Testis (tissue), 3 donors: ENCODE results near the gene MCL1. TPM values are rescaled to one million over a fixed set of nuclear protein-coding genes. Genes with fewer than 3 reads are reported as not detected.

Experiments used
- DNase-seq: peaks from one replicate; pipeline ENCODE4 v3.0.0-alpha.2; 2019
- H3K27ac ChIP-seq, 2 donors: fragments of 200-600 bp; sonication (generic); one replicate each; pipeline ENCODE4 v1.5.1; 2019
- H3K27me3 ChIP-seq: fragments of 200-600 bp; sonication (generic); one replicate; pipeline ENCODE4 v1.5.1; 2019
- H3K36me3 ChIP-seq: fragments of 200-600 bp; sonication (generic); one replicate; pipeline ENCODE4 v1.5.1; 2017; ENCODE audit warnings: low read depth; ENCODE audit errors: missing control alignments
- H3K4me1 ChIP-seq: fragments of 200-600 bp; sonication (generic); one replicate; pipeline ENCODE4 v1.5.1; 2019
- H3K4me3 ChIP-seq, 2 donors: fragments of 200-600 bp; sonication (generic); one replicate each; pipeline ENCODE4 v1.5.1; 2017 to 2019
- H3K9me3 ChIP-seq: fragments of 200-600 bp; sonication (generic); one replicate; pipeline ENCODE4 v1.5.1; 2017
- POLR2A ChIP-seq: fragments of 450-650 bp; IDR thresholded peaks from one replicate; pipeline ENCODE4 v1.6.1; 2017; ENCODE audit warnings: antibody characterized with exemption, mild to moderate bottlenecking, moderate library complexity
- WGBS, 2 donors: methylation state at CpG; one replicate each; pipeline ENCODE4 v1.1.5; 2018; 5-methylcytosine and 5-hydroxymethylcytosine counted together
- intact Hi-C: fragments of 100-400 bp; cut with DNase I; formaldehyde crosslinking; loops from one replicate; pipeline ENCODE4 v1.15.1; 2023; ENCODE audit warnings: low total_unique reads
- polyA plus RNA-seq: library from polyadenylated mRNA; stranded (reverse); fragments of 350-450 nt; fragmentation: Illumina TruSeq; extraction: RNeasy Lipid Tissue Mini Kit (QIAGEN cat#74804); gene quantifications from one replicate; pipeline ENCODE4 v1.2.3, GENCODE V29; 2014; ENCODE audit warnings: low read depth, low replicate concordance; ENCODE audit not compliant: insufficient read depth
- total RNA-seq, 2 donors: library from RNA; depleted of rRNA; stranded (reverse); fragments of >200 nt; gene quantifications; one replicate each; pipeline ENCODE4 v1.2.3, GENCODE V29; 2016
- TF ChIP-seq, protein P1 (sequence below), 3 experiments: fragments of 450-650 bp in 2 of 3; fragments of 200-600 bp in 1 of 3; sonication (generic) in 1 of 3; IDR thresholded peaks; one replicate each; pipeline ENCODE4 v1.5.1; 2016 to 2019; ENCODE audit warnings: antibody characterized with exemption in 3 of 3, mild to moderate bottlenecking in 2 of 3, moderate library complexity in 1 of 3

MCL1 gene
- total and polyA plus RNA-seq, 3 donors from 2014 or later: 94.1 to 112 (median 111) TPM

DNA sequence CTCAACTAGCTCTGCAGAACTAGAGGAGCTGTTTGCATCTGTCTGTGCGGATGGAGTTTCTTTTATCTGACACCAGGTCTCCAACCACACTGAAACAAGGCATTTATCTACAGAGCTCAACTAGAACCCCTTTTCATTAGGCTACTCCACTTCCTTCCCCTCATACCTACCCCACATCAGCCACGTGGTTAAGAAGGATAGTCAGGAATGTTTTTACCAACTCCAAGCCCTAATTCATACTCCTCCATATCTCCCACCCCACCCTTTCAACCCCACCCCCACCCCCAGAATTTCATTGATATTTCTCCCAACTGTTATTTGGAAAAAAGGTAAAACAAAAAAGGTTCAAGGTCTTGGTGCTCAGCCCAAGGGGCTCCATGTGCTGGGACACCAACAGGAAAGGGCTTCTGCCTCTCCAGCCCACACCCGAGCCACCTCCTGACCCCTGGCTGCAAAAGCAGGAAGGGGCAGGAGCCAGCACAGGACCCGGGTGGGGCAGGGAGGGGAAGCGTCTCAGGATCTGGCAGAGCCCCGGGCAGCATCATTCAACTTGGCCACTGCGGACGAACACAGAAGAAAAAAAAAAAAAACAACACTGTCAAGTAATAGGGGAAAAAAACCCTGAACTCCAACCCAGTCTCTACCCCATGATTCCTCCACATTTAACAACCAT lies 43.0 kb upstream of the MCL1 start:
- TF ChIP-seq POLR2A: no peak
- TF ChIP-seq, protein P1, sequence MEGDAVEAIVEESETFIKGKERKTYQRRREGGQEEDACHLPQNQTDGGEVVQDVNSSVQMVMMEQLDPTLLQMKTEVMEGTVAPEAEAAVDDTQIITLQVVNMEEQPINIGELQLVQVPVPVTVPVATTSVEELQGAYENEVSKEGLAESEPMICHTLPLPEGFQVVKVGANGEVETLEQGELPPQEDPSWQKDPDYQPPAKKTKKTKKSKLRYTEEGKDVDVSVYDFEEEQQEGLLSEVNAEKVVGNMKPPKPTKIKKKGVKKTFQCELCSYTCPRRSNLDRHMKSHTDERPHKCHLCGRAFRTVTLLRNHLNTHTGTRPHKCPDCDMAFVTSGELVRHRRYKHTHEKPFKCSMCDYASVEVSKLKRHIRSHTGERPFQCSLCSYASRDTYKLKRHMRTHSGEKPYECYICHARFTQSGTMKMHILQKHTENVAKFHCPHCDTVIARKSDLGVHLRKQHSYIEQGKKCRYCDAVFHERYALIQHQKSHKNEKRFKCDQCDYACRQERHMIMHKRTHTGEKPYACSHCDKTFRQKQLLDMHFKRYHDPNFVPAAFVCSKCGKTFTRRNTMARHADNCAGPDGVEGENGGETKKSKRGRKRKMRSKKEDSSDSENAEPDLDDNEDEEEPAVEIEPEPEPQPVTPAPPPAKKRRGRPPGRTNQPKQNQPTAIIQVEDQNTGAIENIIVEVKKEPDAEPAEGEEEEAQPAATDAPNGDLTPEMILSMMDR (IDR thresholded peaks at IDR 0.05): no peak
- DNase-seq: peak; percentile 38
- H3K36me3 ChIP-seq: no peaks in the 10 kb centered on the region
- whole genome bisulfite sequencing, 2 donors: 38% methylated on average over 8 of the region's 8 CpGs
- H3K4me3 ChIP-seq: no peak overlapping the region
- peak overlapping the region; percentile 60 to 72 for H3K27ac ChIP-seq
- no peaks in the 10 kb centered on the region for H3K27me3 ChIP-seq
- no peaks in the 10 kb centered on the region for H3K9me3 ChIP-seq
- peaks cover 26% of the 10 kb centered on the region for H3K4me1 ChIP-seq
- intact Hi-C loops: loop anchor here (5.0 kb wide), 1 partner anchor 60 kb away; no protein-coding TSS in a partner anchor

DNA sequence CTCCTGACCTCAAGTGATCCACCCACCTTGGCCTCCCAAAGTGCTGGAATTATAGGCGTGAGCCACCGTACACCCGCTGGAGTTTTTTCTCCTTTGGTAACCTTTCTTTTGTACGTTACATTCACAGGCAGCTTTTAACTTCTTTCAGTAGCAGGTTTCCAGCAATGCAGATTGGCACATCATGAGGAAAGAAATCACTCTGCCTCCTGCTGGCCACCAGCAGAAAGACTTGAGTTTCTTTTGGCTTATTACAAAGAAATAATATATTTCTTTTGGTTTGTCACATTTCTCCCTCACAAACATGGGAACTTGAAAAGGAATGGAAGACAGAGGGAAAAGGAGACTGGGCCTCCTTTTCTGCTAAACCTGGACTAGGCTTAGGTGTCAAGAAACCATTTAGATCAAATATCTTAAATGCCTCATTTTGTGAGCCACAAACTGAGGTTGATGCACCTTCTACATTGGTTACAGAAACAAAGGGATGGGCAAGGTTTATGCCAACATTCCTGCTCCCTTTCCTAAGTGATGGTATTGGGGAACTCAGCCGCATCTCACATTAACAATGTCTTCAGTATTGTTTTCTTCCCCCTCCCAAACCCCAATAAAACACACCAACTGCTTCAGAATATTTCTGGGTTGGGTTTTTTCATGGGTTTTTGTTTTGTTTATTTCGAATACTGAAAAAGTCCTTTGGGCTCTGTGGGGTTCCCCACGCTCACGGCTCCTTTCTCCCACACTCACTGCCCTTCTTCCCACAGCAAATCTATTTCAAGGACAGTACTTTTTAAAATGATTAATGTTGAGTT lies 42.3 kb upstream of the MCL1 start:
- H3K27me3 ChIP-seq: no peaks in the 10 kb centered on the region
- DNase-seq: peak; percentile 64
- intact Hi-C loops: loop anchor here (5.0 kb wide), 1 partner anchor 59 kb away; no protein-coding TSS in a partner anchor
- H3K4me3 ChIP-seq: no peak overlapping the region
- H3K9me3 ChIP-seq: no peaks in the 10 kb centered on the region
- WGBS, 2 donors: 50 to 56% methylated on average over 8 of the region's 8 CpGs
- peak overlapping the region; percentile 62 to 72 for H3K27ac ChIP-seq
- TF ChIP-seq POLR2A: no peak
- TF ChIP-seq, protein P1 (IDR thresholded peaks at IDR 0.05): peak; percentile 60 to 69 (median 61)
- peaks cover 26% of the 10 kb centered on the region for H3K4me1 ChIP-seq
- H3K36me3 ChIP-seq: no peaks in the 10 kb centered on the region

DNA sequence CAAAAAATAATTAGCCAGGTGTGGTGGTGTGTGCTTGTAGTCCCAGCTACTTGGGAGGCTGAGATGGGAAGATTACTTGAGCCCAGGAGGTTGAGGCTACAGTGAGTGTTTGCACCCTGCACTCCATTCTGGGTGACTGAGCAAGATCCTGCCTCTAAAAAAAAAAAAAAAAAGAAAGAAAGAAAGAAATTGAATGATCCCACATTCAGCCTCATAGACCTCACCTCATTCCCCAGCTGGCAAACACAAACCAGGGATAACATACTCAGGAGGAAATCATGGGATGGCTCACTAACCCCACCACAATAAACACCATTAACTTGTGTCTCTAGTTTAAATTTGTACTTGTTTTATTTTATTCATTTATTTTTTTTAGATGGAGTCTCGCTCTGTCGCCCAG lies 41.5 kb upstream of the MCL1 start:
- 97 to 100% methylated on average over 2 of the region's 2 CpGs for WGBS, 2 donors
- H3K4me1 ChIP-seq: peaks cover 26% of the 10 kb centered on the region
- TF ChIP-seq, protein P1 (IDR thresholded peaks at IDR 0.05): no peak
- TF ChIP-seq POLR2A: no peak
- intact Hi-C loops: loop anchor here (5.0 kb wide), 1 partner anchor 59 kb away; no protein-coding TSS in a partner anchor
- H3K4me3 ChIP-seq: no peak overlapping the region
- no peak for DNase-seq
- H3K27ac ChIP-seq: peak overlapping the region; percentile 36 to 62
- no peaks in the 10 kb centered on the region for H3K36me3 ChIP-seq
- H3K27me3 ChIP-seq: no peaks in the 10 kb centered on the region
- H3K9me3 ChIP-seq: no peaks in the 10 kb centered on the region

DNA sequence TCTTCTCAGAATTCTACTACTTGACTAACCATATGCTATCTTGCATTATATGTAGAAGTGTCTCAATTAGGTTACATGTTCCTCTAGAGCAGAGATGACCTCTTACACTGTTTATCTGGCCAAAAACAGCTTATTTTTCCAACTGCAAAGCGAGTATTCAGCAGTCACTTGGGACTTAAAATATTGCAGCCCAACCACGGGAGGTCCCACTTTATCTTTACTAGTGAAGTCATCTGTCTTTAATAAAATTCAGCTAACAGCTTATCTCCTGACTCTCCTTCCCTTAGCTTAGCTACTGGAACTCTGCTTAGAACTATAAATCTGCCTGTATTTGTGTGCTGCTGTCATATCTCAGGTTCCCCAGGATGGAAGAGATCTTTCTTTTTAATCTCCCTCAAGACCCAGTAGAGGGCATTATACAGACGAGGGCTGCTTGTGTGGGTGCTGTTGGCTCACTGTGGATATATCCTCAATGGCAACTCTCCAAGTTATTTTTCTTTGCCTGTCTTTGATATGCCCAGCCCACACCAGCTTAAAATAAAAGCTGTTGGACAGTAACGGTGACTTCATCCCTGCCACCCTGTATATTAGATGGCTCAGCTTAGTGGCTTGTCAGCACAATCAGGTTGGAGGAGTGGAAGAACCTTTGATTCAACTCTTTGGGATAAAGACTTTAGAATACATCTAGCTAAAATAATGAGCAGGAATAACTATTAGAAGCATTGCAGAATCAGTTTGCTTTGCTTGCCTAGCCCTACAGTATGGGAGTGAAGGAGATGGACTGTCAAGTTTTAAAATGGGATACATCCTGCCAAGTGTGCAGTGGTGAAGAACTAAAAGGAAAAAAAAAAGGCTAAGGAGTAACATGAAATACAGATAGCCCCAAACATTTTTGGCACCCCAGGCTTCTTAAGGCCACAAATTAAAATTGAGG lies 40.4 kb upstream of the MCL1 start:
- Histone ChIP-seq H3K4me1 (peaks cover 26% of the 10 kb centered on the region), H3K36me3 (no peaks in the 10 kb centered on the region), H3K27ac (peak overlapping the region; percentile 36 to 62), H3K27me3 (no peaks in the 10 kb centered on the region), H3K9me3 (no peaks in the 10 kb centered on the region), H3K4me3 (no peak overlapping the region)
- peak; percentile 54 for DNase-seq
- TF ChIP-seq, protein P1 (IDR thresholded peaks at IDR 0.05): no peak
- no peak for TF ChIP-seq POLR2A
- intact Hi-C loops: loop anchor here (5.0 kb wide), 1 partner anchor 58 kb away; no protein-coding TSS in a partner anchor
- WGBS, 2 donors: 30 to 31% methylated on average over 4 of the region's 4 CpGs
